Suprapubic skin (tissue), 4 donors: ENCODE measurements around the gene RMND1.

Experiments used
- CTCF ChIP-seq, 2 donors: fragments of 200-600 bp in 1 of 2; fragments of 450-650 bp in 1 of 2; sonication (generic) in 1 of 2; IDR thresholded peaks; one replicate each; pipeline ENCODE4 v1.5.1; 2016 to 2019; ENCODE audit warnings: antibody characterized with exemption in 2 of 2, mild to moderate bottlenecking in 1 of 2, moderate library complexity in 1 of 2
- EP300 ChIP-seq: sonication (generic); formaldehyde crosslinking; IDR thresholded peaks from one replicate; pipeline ENCODE4 v1.6.1; 2017; ENCODE audit warnings: antibody characterized with exemption
- POLR2A ChIP-seq, 2 donors: fragments of 450-650 bp; IDR thresholded peaks; one replicate each; pipeline ENCODE4 v1.6.1; 2017; ENCODE audit warnings: antibody characterized with exemption in 2 of 2, mild to moderate bottlenecking in 2 of 2, moderate library complexity in 2 of 2
- POLR2AphosphoS5 ChIP-seq, 3 donors: sonication (generic); formaldehyde crosslinking; IDR thresholded peaks; one replicate each; pipeline ENCODE4 v1.6.1; 2017; ENCODE audit warnings: antibody characterized with exemption in 3 of 3

- TF ChIP-seq CTCF (IDR thresholded peaks at IDR 0.05) (no peak), POLR2A (IDR thresholded peaks at IDR 0.05) (no peak), POLR2AphosphoS5 (IDR thresholded peaks at IDR 0.05) (no peak), EP300 (no peak)
These were observed 21.0 kb downstream of the RMND1 start for GRCh38 chr6:151430886-151431285.
